Liver (tissue), 3 donors: Measurements from ENCODE around the gene ADSS2.

Experiments
- ATF3 ChIP-seq: IDR thresholded peaks from 2 replicates; pipeline ENCODE4 v1.6.1; 2016; ENCODE audit warnings: antibody characterized with exemption
- CTCF ChIP-seq: fragments of 150-350 bp; IDR thresholded peaks from 2 replicates; pipeline ENCODE4 v1.5.1; 2017; ENCODE audit warnings: improper control_type of control experiment, low read depth, low read length; ENCODE audit not compliant: missing input control
- EGR1 ChIP-seq, 2 donors: IDR thresholded peaks; 2 replicates each; pipeline ENCODE4 v1.6.1; 2016 to 2018; ENCODE audit warnings: antibody characterized with exemption in 2 of 2, low read depth in 2 of 2
- FOXA1 ChIP-seq: IDR thresholded peaks from 2 replicates; pipeline ENCODE4 v1.6.1; 2016; ENCODE audit warnings: antibody characterized with exemption
- GABPA ChIP-seq, 2 donors: IDR thresholded peaks in 1 of 2; conservative IDR thresholded peaks in 1 of 2; 2 replicates each; pipeline ENCODE4 v1.6.1; 2016; ENCODE audit warnings: antibody characterized with exemption in 2 of 2, mild to moderate bottlenecking in 1 of 2, moderate library complexity in 1 of 2
- JUND ChIP-seq, 2 donors: IDR thresholded peaks; 2 replicates each; pipeline ENCODE4 v1.6.1; 2016; ENCODE audit warnings: antibody characterized with exemption in 2 of 2
- RAD21 ChIP-seq, 2 donors: IDR thresholded peaks; 2 replicates each; pipeline ENCODE4 v1.6.1; 2016; ENCODE audit warnings: antibody characterized with exemption in 2 of 2, mild to moderate bottlenecking in 2 of 2
- ZBTB33 ChIP-seq: IDR thresholded peaks from 2 replicates; pipeline ENCODE4 v1.6.1; 2016; ENCODE audit warnings: antibody characterized with exemption
- TF ChIP-seq, protein P1 (sequence below): IDR thresholded peaks from 2 replicates; pipeline ENCODE4 v1.6.1; 2016; ENCODE audit warnings: antibody characterized with exemption, mild to moderate bottlenecking
- donor health status: healthy.
- donor health status: healthy.

- TF ChIP-seq JUND (IDR thresholded peaks at IDR 0.05) (no peak), CTCF (no peak), ATF3 (no peak), RAD21 (IDR thresholded peaks at IDR 0.05) (no peak), ZBTB33 (no peak), FOXA1 (no peak), EGR1 (IDR thresholded peaks at IDR 0.05; ENCODE audit: low read depth in 2 of 2) (no peak), GABPA (IDR thresholded peaks at IDR 0.05 in 1 of 2, conservative IDR thresholded peaks at IDR 0.05 in 1 of 2) (no peak)
- TF ChIP-seq, protein P1, sequence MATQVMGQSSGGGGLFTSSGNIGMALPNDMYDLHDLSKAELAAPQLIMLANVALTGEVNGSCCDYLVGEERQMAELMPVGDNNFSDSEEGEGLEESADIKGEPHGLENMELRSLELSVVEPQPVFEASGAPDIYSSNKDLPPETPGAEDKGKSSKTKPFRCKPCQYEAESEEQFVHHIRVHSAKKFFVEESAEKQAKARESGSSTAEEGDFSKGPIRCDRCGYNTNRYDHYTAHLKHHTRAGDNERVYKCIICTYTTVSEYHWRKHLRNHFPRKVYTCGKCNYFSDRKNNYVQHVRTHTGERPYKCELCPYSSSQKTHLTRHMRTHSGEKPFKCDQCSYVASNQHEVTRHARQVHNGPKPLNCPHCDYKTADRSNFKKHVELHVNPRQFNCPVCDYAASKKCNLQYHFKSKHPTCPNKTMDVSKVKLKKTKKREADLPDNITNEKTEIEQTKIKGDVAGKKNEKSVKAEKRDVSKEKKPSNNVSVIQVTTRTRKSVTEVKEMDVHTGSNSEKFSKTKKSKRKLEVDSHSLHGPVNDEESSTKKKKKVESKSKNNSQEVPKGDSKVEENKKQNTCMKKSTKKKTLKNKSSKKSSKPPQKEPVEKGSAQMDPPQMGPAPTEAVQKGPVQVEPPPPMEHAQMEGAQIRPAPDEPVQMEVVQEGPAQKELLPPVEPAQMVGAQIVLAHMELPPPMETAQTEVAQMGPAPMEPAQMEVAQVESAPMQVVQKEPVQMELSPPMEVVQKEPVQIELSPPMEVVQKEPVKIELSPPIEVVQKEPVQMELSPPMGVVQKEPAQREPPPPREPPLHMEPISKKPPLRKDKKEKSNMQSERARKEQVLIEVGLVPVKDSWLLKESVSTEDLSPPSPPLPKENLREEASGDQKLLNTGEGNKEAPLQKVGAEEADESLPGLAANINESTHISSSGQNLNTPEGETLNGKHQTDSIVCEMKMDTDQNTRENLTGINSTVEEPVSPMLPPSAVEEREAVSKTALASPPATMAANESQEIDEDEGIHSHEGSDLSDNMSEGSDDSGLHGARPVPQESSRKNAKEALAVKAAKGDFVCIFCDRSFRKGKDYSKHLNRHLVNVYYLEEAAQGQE: no peak
These were observed 82.3 kb downstream of the ADSS2 start for GRCh38 chr1:244369256-244370057.
